Measurements from ENCODE around the gene SPATS2.

DNA sequence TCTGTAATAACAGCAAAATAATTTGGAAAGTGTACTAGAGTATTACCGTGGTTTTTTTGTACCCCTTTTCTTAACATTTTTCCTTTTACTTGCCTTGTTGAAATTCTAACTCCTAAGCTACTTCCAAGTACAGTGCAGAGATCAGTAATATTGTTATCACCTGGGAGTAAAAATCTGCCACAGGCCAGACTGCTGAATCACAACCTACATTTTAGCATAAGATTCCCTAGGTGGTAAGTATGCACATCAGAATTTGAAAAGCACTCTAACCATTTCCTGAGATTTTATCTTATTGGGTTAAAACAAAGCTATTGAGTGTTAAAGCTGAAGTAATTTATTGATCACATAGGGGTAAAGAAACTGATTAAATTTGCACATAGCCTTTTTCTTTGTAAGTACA is 116.4 kb downstream of the SPATS2 start:
- TF ChIP-seq, protein P1, sequence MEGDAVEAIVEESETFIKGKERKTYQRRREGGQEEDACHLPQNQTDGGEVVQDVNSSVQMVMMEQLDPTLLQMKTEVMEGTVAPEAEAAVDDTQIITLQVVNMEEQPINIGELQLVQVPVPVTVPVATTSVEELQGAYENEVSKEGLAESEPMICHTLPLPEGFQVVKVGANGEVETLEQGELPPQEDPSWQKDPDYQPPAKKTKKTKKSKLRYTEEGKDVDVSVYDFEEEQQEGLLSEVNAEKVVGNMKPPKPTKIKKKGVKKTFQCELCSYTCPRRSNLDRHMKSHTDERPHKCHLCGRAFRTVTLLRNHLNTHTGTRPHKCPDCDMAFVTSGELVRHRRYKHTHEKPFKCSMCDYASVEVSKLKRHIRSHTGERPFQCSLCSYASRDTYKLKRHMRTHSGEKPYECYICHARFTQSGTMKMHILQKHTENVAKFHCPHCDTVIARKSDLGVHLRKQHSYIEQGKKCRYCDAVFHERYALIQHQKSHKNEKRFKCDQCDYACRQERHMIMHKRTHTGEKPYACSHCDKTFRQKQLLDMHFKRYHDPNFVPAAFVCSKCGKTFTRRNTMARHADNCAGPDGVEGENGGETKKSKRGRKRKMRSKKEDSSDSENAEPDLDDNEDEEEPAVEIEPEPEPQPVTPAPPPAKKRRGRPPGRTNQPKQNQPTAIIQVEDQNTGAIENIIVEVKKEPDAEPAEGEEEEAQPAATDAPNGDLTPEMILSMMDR (IDR thresholded peaks at IDR 0.05; ENCODE audit: low read depth, low read length, poor library complexity, severe bottlenecking), result no peak
- TF ChIP-seq EZH2phosphoT487 (IDR thresholded peaks at IDR 0.05; ENCODE audit: borderline replicate concordance, low read length), result no peak
